ENCODE results near the gene JAZF1.

JAZF1 gene

GRCh38 chr7:28008171-28008570 lies 172.4 kb downstream of the JAZF1 start:
- in situ Hi-C loops (cut with MboI; ENCODE audit: low pct_unique_long_range_greater_than_20kb, low sequenced_read_pairs, unreplicated experiment) = no loop called here
- DNase-seq (ENCODE audit: low spot score) = no peak
- no peak for TF ChIP-seq CTCF (IDR thresholded peaks at IDR 0.05; ENCODE audit: extremely low read depth, insufficient read depth, missing control alignments)

- in situ Hi-C loops (cut with MboI; ENCODE audit: low pct_unique_long_range_greater_than_20kb, low sequenced_read_pairs, unreplicated experiment) = no loop called here
- DNase-seq (ENCODE audit: low spot score) = no peak
- TF ChIP-seq CTCF (IDR thresholded peaks at IDR 0.05; ENCODE audit: extremely low read depth, insufficient read depth, missing control alignments) = no peak
These were observed 174.1 kb downstream of the JAZF1 start for GRCh38 chr7:28006491-28006890.

GRCh38 chr7:28005847-28006231 lies 174.8 kb downstream of the JAZF1 start:
- TF ChIP-seq CTCF (IDR thresholded peaks at IDR 0.05; ENCODE audit: extremely low read depth, insufficient read depth, missing control alignments) = no peak
- DNase-seq (ENCODE audit: low spot score) = no peak
- in situ Hi-C loops (cut with MboI; ENCODE audit: low pct_unique_long_range_greater_than_20kb, low sequenced_read_pairs, unreplicated experiment) = no loop called here

GRCh38 chr7:28005075-28005846 lies 175.3 kb downstream of the JAZF1 start:
- in situ Hi-C loops (cut with MboI; ENCODE audit: low pct_unique_long_range_greater_than_20kb, low sequenced_read_pairs, unreplicated experiment) = no loop called here
- no peak for DNase-seq (ENCODE audit: low spot score)
- TF ChIP-seq CTCF (IDR thresholded peaks at IDR 0.05; ENCODE audit: extremely low read depth, insufficient read depth, missing control alignments) = no peak

GRCh38 chr7:28003408-28003807 lies 177.2 kb downstream of the JAZF1 start:
- TF ChIP-seq CTCF (IDR thresholded peaks at IDR 0.05; ENCODE audit: extremely low read depth, insufficient read depth, missing control alignments) = no peak
- DNase-seq (ENCODE audit: low spot score) = no peak
- in situ Hi-C loops (cut with MboI; ENCODE audit: low pct_unique_long_range_greater_than_20kb, low sequenced_read_pairs, unreplicated experiment) = no loop called here

- TF ChIP-seq CTCF (IDR thresholded peaks at IDR 0.05; ENCODE audit: extremely low read depth, insufficient read depth, missing control alignments) = no peak
- no peak for DNase-seq (ENCODE audit: low spot score)
- in situ Hi-C loops (cut with MboI; ENCODE audit: low pct_unique_long_range_greater_than_20kb, low sequenced_read_pairs, unreplicated experiment) = no loop called here
These were observed 178.0 kb downstream of the JAZF1 start for GRCh38 chr7:28002638-28003037.
